Effector CD4-positive, alpha-beta T cell (primary cell): ENCODE measurements around the gene CAPZB.
A peak's percentile ranks its signal among the peaks of the same experiment; 100 is the strongest.
"Not testable (repeated sequence)": the region's sequence is repeated elsewhere in the genome, so short reads cannot be mapped to it uniquely, and the experiment has no call there.

Experiments
- DNase-seq: peaks from one replicate; pipeline ENCODE4 v3.0.0-alpha.2; 2020

The CAPZB gene

GRCh38 chr1:19497443-19497842 is 12.1 kb upstream of the CAPZB start:
- not testable (repeated sequence) for DNase-seq

GRCh38 chr1:19496527-19496874 is 11.2 kb upstream of the CAPZB start:
- DNase-seq = no peak

GRCh38 chr1:19495799-19496526 is 10.6 kb upstream of the CAPZB start:
- no peak for DNase-seq

GRCh38 chr1:19495000-19495656 is 9.8 kb upstream of the CAPZB start:
- no peak for DNase-seq

GRCh38 chr1:19493547-19493946 is 8.2 kb upstream of the CAPZB start:
- no peak for DNase-seq

- no peak for DNase-seq
Observed at GRCh38 chr1:19489996-19490395, 4.7 kb upstream of the CAPZB start.

GRCh38 chr1:19488136-19488535 is 2.8 kb upstream of the CAPZB start:
- DNase-seq = no peak

- DNase-seq = no peak
Observed at GRCh38 chr1:19484798-19485361, 459 bp downstream of the CAPZB start.

GRCh38 chr1:19484338-19484797 is 971 bp downstream of the CAPZB start:
- no peak for DNase-seq

GRCh38 chr1:19483691-19484090 is 1.6 kb downstream of the CAPZB start:
- DNase-seq = no peak

GRCh38 chr1:19483261-19483660 is 2.1 kb downstream of the CAPZB start:
- no peak for DNase-seq

GRCh38 chr1:19481826-19482398 is 3.4 kb downstream of the CAPZB start:
- DNase-seq = no peak

- DNase-seq = no peak
Observed at GRCh38 chr1:19480282-19480681, 5.1 kb downstream of the CAPZB start.

- no peak for DNase-seq
Observed at GRCh38 chr1:19479351-19480120, 5.8 kb downstream of the CAPZB start.

GRCh38 chr1:19478322-19478721 is 7.0 kb downstream of the CAPZB start:
- DNase-seq = no peak

GRCh38 chr1:19477284-19478249 is 7.8 kb downstream of the CAPZB start:
- no peak for DNase-seq

- peak; percentile 46 for DNase-seq
Observed at GRCh38 chr1:19476450-19477190, 8.7 kb downstream of the CAPZB start.

- DNase-seq = no peak
Observed at GRCh38 chr1:19475296-19475695, 10.0 kb downstream of the CAPZB start.

GRCh38 chr1:19472174-19472573 is 13.2 kb downstream of the CAPZB start:
- DNase-seq = no peak

- DNase-seq = no peak
Observed at GRCh38 chr1:19469004-19469403, 16.3 kb downstream of the CAPZB start.

GRCh38 chr1:19468397-19468956 is 16.9 kb downstream of the CAPZB start:
- DNase-seq = peak; percentile 53
